Stimulated activated CD4-positive, alpha-beta T cell treated with anti-CD3 and anti-CD28 coated beads, TNF-alpha, amount 100 ng/mL, for 1 hour (primary cell): ENCODE measurements around the gene EYS.
A peak's percentile ranks its signal among the peaks of the same experiment; 100 is the strongest.

Source experiments
- DNase-seq, 3 donors: peaks; one replicate each; pipeline ENCODE4 v3.0.0-alpha.2; 2020; ENCODE audit warnings: low read depth in 3 of 3, low spot score in 1 of 3

Gene EYS

DNA sequence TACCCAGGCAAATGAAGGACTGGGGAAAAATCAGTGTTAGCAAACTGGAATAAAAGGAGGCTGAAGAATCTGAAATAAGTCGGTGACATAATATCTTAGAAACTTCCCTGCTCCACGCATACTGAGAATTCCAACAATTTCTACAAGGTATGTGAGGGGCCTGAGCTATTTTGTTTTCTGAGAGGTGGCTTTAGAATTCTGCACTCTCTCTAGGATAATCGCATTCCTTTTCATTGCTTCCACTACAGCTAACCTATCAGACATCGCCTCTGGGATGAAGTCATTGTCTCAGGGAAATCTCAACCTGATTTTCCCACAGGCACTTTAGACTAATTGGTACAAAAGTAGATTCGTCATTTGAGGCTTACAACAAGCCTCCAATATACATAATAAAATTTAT lies 1330.6 kb downstream of the EYS start:
- DNase-seq: no peak

DNA sequence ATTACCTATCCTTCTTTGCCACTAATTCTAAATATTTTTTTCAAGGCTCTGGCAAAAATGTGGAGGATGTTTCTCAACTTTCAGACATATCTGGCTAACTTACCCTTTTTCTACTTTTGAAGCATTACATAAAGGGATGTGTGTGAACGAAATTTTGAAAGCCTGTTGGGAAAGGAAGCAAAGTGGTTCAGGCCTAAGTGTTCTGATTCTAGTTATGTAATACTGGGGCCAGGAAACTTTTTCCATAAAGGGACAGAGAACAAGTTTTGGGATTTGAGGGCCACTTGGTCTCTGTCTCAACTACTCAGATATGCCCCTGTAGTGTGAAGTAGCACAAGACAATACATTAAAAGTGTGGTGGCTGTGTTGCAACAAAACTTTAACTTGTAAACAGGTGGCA lies 1349.6 kb downstream of the EYS start:
- DNase-seq: no peak

DNA sequence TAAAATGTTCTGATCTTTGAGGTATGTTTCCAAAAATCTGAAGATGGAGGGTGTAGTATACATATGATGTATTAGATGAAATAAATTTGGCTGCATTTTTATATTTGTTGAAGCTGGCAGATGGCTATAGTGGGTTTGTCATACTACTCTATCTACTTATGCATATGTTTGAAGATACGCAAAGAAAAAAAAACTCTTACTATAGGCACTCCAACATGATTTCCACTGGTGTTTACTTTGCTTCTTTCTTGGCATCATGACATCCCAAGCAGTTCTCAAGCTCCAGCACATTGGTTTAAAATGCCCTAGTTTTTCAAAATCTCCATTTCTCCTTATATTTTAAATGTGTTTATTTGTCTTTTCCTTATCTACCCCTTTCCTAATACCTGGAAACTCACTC lies 1359.6 kb downstream of the EYS start:
- no peak for DNase-seq

DNA sequence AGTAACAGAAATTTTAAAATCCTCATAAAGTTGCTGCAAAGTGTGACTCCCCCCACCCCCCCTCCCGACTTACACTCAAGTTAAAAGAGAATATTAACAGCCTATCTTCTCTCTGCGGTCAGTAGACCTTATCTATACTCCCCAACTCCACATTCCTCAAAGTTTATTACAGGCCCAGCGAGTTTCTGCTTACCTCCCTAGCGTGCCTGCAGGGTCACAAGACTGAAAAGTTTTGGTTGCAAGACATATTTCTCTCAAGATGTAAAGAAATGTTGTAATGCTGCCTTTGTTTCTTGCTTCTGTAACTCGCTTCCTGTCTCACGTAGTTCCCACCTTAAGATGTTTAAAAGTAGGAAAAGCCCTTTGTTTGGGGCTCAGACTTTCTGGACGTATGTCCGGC lies 1371.8 kb downstream of the EYS start:
- no peak for DNase-seq

DNA sequence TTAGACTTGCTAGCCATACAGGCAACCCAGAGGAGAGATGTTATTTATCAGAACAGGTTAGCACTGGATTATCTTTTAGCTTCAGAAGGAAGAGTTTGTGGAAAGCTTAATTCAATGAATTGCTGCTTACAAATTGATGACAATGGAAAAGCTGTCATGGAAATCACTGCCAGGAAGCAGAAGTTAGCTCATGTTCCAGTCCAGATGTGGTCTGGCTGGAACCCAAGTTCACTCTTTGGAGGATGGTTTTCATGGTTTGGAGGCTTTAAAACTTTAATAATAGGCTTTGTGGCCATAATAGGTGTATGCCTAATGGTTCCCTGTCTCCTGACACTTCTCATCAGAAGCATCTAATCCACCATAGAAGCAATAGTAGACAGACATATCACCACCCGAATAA lies 1372.4 kb downstream of the EYS start:
- no peak for DNase-seq

DNA sequence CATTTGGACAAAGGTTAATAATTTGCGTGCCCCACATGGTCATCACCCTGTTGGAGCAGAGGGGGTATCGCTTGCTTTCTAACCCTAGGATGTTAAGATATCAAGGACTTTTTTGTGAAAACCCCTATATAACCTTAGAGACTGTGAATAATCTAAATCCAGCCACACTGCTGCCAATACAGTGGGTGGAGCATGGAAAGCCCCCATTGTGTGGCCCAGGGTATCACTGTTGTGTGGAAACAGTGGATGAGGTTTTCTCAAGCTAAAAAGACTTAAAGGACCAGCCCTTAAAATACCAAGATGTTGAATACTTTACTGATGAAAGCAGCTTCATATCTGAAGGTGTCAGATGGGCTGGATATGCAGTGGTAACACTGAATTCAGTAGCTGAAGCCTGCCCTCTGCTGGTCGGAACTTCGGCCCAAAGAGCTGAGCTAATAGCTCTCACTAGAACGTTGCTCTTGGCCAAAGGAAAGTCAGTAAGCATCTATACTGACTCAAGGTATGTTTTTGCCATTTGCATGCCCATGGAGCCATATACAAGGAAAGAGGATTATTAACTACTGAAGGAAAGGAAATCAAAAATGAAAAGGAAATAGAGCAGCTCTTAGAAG lies 1376.2 kb downstream of the EYS start:
- DNase-seq: peak in 1 of 3 donors; percentile 1

DNA sequence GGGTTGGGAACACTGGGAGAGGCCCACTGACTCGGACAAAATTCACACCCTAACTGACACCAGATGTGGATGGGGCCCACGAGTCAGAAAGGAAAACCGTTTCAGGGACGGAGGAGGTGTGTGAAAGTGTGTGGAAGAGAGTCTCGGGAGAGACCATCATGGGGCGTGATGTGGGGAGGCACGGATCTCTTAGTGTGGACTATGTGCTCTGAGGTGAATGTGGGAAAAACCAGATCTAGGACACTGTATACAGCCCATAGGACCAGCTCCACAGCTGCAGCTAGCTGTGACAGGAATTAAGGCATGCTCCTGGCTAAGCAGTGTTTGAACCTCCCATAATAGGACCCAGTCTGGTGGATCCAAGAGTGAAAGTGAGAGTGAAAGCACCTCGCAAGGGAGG lies 1380.1 kb downstream of the EYS start:
- no peak for DNase-seq

DNA sequence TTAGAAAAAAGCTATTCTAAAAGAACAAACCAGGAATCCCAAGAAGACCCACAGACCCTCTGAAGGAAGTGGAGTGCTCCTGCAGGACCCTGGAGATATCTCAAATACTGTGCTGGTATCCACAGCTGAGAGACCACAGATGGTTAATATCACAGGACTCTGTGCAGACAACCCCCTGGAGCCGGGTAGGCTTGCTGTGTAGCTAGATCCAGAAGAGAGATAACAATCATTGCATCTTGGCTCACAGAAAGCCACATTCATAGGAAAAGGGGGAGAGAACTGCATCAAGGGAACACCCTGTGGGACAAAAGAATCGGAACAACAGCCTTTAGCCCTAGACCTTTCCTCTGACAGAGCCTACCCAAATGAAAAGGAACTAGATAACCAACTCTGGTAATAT lies 1381.9 kb downstream of the EYS start:
- DNase-seq: no peak

DNA sequence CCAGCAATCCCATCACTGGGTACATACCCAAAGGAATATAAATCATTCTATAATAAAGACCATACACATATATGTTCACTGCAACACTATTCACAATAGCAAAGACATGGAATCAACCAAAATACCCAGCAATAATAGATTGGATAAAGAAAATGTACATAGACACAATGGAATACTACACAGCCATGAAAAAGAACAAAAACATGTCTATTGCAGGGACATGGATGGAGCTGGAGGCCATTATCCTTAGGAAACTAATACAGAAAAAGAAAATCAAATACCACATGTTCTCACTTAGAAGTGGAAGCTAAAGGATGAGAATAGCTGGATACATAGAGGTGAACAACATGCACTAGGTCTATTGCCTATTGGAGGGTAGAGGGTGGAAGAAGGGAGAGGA lies 1396.8 kb downstream of the EYS start:
- no peak for DNase-seq

DNA sequence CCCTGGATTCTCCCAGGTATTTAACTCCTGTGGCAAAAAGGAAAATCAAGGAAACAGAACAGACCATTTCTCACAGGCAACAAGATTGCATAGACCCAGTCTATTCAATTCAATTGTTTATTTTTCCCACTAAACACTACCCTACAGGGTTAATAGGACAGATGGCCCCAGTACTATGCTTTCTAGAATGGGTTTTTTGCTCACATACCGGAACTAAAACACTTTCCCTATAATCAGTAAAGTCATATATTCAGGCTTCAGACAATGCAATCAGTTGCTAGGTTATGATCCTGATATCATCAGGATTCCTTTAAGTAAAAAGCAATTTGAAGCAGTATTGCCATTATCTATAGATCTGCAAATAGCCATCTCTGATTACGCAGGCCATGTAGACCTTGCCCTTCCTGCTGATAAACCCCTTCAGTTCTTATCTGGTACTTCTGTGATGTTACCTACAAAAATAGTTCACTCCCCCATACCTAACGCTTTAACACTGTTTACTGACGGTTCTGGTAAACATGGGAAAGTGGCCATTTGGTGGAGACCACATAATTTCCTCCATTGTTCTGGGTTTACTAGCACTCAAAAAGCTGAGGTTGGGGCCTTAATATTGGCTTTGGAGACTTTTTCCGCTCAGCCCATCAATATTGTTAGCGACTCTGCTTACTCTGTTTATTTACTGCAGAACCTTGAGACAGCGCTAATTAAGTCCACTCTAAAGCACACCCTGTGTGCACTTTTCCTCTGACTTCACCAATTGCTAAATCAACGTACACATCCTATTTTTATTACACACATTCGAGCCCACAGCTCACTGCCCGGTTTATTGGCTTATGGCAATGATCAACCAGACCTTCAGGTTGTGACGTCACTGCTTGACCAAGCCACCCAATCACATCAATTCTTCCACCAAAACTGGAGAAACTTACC lies 1405.5 kb downstream of the EYS start:
- DNase-seq: no peak

DNA sequence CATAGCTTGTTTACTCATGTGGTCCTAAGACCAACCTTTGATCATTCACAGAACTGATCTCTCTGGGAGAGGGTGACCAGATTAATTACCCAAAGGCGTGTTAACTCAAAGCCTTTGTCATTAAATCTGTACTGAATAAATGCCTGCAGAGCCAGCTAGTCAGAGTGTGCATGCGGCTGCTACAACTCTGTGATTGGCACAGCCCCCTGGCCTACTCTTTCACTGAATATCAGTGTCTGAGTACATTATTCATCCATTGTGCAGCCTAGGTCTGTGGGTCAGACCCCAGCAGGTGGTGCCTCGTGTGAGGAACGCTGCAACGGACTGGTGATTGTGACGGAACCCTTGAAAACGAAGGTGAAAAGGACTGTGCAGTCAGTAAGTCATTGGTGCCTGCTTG lies 1407.8 kb downstream of the EYS start:
- no peak for DNase-seq

DNA sequence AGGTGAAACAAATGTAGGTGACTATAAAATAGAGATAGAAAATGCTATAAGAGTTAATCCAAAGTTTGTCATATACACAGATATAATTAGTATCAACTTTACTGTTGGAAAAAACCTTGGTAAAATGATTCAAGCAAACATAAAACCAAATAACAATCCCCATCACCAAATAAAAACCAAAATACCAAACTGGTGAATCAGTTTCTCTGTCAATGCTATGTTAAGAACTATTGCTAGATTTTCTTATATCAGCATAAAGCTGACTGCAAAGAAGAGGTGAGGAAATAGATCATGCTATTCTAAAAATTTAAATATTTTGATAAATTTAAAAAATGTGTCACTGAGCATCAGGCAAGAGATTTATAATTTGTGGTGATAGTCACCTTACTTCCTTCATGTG lies 1413.0 kb downstream of the EYS start:
- DNase-seq: no peak

DNA sequence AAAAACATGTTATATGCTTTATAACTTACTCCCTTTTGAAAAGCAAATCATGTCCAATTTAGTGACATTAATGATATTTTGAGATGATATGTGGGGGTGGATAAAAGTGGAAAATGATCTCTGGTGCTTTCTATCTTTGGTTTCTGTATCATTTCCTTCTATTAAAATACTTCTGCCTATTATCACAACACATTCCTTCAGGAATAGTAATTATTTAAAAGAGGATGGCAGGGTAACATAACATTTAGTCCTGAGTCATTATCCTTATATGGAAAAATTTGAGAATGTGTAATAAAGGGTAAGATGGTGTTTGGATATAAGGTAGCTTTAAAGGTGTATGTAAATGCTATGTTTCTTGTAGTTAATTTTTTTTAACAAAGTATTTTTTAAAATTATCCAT lies 1413.7 kb downstream of the EYS start:
- no peak for DNase-seq

DNA sequence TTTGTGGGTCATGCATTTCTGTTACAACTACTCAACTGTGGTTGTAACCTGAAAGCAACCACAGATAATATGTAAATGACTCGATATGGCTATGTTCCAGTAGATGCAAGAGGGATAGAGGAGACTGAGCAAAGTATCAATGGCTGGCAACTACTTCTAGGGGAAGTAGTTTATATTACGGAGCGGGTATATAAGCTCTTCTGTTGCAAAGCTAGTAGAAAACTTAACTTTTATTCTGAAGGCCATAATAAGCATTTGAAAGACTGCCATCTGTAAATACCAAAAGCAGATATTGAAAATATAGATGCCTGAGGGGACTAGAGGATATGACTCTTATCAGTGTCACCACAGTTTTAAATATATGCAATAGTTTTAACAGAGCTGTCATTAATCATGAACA lies 1416.2 kb downstream of the EYS start:
- DNase-seq: no peak

DNA sequence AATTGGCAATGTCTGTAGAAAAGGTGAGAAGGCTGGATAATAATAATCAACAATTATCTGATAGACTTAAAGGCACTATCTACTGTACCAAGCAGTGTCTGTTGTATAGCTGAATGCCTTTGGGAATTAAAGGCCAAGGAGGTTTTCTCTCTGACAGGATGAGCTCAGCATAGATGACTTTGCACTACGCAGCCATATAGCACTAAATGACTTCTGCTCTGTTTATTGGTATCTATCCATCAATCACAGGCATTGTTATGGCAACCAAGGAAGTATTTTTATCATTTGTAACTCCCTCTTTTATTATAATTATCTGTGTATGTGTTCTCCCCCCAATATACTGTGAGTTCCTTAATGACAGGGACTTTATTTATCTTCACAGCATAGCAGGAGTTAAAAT lies 1417.1 kb downstream of the EYS start:
- no peak for DNase-seq

DNA sequence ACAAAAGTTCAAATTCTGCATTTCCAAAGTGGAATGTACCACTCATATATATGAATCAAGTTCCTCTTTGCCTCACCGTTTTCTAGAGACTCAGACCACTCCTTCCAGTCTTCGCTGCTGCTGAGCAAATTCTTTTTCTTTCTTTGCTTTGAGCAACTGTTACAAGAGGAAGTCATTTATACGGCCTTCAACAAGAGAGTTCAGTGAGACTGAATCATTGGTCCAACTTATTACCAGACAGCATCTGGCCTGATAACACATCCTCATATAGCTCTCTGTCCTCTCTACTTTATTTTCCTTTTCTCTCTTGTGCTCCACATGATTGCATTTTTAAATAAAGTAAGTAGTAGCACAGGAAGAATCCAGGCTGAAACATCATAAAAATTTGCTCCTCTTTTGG lies 1418.7 kb downstream of the EYS start:
- DNase-seq: no peak

DNA sequence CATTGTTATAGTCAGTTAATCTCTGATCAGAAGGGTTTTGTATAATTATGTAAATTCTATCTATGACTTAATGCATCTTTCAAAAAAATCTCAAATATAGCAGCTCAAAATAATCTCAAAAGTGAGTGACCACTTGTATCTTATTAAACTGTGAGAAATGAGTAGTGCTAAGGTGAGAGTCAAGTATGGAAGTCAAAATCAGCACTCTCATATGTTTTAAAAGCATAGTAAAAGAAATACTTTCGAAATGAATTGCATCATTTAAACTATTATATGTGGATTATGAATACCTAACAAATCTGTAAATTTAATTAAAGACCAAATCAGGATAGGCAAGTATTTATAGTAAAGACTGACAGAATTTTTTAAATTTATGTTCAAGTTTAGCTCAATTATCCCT lies 1425.9 kb downstream of the EYS start:
- DNase-seq: no peak

DNA sequence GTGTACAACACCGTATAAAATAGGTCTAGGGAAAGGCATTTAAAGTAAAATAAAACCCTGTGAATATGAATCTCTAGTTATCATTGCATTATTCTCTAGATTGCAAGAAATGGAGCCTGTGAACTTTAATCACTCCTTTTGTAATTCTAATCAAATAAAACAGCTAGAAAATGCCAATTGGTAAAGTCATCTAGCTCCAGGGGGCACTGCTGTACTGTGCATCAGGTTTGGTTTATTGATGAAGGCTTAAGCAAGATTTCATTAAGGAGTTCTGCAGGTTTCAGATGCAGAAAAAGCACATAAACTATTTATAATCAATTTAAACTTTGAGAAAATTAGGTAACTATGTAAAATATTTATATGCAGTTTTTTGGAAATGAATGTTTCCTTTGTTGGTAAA lies 1426.5 kb downstream of the EYS start:
- no peak for DNase-seq

DNA sequence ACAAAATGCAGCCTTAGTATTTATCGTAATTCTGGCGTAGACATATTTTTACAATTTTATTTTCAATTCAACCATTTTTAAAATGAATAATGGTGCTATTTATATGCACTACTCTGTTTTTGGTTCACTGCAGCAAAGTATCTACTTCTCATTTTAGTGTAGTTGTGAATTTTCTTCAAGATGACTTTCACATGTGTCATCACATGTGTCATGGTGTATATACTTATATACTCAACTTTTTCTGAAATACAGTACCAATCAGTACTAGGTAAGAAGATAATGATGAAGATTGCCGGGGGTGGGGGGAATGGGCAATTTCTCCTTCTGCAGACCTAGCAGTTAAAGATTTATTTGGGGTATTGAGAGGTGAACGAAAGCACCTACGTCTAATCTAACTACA lies 1436.9 kb downstream of the EYS start:
- no peak for DNase-seq

DNA sequence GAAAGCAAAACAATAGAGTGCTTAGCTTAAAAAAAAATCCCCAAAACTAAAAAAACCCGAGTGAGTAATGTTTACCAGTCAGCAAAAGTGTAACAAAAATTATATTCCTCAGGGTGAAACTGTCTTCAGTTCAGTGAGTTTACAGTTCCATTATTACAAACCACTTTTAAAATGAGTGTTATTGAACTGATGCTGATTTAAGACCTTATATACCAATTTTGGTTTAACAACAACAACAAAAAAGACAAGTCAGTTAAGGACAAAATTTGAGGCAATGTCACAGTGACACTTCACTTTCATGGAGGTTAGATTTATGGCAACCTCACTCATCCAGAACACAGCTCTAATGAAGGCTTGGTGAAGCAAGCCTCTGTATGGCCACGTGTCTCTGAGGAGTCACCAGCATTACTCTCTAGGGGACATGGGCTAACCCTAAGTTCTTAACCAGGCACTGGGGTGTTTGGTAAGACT lies 1440.6 kb downstream of the EYS start:
- no peak for DNase-seq

DNA sequence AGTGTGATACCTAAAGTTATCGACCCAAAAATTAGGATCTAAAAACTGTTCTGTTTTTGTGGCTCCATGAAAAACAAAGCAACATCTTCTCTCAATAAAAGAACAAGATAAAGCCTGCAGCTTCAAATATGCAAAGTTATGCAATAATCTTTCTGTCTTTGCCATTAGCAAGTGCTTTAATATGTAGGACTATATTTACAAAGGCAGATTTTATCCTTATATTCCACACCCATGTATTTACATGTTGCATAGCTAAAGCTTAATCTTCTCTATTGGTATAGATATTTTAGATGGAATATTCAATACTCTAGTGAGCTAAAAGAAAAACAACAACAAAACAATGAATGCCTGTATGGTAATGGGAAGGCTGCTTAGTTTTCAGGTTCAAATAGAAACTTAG lies 1443.2 kb downstream of the EYS start:
- no peak for DNase-seq

DNA sequence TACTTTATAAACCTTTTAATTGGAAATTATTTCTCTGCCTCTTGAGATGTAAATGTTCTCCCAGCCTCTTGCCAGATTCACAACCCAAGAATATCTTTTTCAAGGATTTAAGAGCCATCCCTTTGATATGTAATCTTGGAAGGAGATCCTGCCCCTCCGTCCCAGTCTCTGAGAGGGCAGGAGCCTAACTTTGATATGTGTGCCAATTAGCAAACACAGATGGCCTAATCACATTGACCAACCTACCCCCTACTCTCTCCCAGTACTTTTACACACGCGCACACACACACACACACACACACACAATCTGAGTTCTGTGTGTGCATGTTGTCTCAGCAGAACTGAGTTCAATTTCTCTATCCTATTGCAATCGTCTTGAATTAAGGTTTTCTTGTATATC lies 1447.7 kb downstream of the EYS start:
- no peak for DNase-seq

DNA sequence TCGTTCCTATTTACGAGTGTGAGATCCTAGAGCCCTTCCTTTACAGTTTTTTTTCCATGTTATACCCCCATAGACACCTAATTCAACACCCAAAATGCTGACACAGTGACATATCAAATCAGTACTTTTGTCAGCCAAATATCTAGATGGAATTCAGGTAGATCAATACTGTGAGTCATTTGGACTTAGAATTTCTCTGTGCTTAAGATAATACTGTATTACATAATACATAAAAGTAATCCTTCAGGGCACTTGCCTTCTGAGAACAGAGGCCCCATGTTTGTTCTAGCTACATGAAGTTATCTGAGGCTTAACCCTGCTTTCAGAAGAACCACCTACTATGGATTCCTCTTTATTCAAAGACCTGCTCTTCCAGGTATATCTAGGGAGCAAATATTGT lies 1448.3 kb downstream of the EYS start:
- no peak for DNase-seq
